ENCODE data around the gene PLCL1.

Gene PLCL1

DNA sequence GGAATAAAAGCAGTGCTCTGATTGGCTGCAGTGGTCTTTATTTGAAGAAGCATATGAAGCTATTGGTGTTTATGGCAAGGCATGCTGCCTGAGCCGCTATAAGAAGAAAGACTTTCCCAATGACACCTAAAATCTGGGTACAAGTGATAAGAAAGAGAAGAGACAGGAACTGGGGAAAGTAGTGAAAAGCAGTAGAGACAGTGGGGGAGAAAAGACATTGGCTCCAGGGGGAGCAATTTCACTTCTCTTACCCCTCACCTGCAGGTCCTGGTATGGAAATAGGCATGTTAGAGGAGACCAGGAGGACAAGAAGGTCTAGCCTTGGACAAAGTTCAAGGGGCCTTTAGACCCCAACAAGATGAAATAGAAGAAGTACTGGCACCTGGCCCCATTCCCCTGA, 47.1 kb downstream of the PLCL1 start:
- POLR2A ChIA-PET, result no interaction called here
- TF ChIP-seq ARNT (IDR thresholded peaks at IDR 0.05) (no peak), ZNF384 (IDR thresholded peaks at IDR 0.05) (no peak), FOXA1 (IDR thresholded peaks at IDR 0.05) (no peak), FOXK2 (IDR thresholded peaks at IDR 0.05) (no peak), LEF1 (IDR thresholded peaks at IDR 0.05; ENCODE audit: borderline replicate concordance) (no peak), HDGF (IDR thresholded peaks at IDR 0.05; ENCODE audit: borderline replicate concordance) (no peak), TARDBP (IDR thresholded peaks at IDR 0.05) (no peak), CTBP1 (IDR thresholded peaks at IDR 0.05; ENCODE audit: borderline replicate concordance) (no peak), L3MBTL2 (conservative IDR thresholded peaks at IDR 0.05) (no peak), ELF4 (IDR thresholded peaks at IDR 0.05) (no peak), SP1 (IDR thresholded peaks at IDR 0.05) (no peak), FOXM1 (IDR thresholded peaks at IDR 0.05; ENCODE audit: borderline replicate concordance) (no peak), SUZ12 (IDR thresholded peaks at IDR 0.05) (no peak), BHLHE40 (IDR thresholded peaks at IDR 0.05; ENCODE audit: borderline replicate concordance) (no peak), NFRKB (IDR thresholded peaks at IDR 0.05) (no peak)
- TF ChIP-seq, protein P1, sequence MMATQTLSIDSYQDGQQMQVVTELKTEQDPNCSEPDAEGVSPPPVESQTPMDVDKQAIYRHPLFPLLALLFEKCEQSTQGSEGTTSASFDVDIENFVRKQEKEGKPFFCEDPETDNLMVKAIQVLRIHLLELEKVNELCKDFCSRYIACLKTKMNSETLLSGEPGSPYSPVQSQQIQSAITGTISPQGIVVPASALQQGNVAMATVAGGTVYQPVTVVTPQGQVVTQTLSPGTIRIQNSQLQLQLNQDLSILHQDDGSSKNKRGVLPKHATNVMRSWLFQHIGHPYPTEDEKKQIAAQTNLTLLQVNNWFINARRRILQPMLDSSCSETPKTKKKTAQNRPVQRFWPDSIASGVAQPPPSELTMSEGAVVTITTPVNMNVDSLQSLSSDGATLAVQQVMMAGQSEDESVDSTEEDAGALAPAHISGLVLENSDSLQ (IDR thresholded peaks at IDR 0.05), result no peak
- no peak for DNase-seq (ENCODE audit: extremely low spot score)
- CTCF ChIA-PET, result interaction anchor here (0.6 to 1.0 kb wide), 4 partner anchors 138 to 446 kb away, joined by 3 to 4 read pairs (median 4); no protein-coding TSS in a partner anchor

DNA sequence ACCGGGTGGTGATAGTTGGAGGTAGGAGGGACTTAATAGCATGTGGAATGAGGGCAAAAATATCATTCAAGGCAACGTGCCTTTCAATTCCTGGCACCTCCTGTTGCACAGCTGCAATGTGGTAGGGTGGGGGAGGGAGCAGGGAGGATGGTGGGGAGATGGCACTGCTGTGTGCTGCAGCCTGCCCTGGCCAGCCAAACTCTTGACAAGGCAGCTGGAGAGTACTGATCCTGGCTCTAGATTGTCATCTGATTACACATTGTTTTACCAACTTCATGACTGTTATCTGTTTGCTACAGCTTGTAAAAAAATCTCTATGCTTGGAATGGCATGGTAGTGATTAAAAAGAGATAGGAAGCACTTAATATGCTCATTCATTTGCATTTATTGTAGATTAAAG, 47.7 kb downstream of the PLCL1 start:
- no peak for DNase-seq (ENCODE audit: extremely low spot score)
- TF ChIP-seq FOXK2 (IDR thresholded peaks at IDR 0.05) (no peak), FOXA1 (IDR thresholded peaks at IDR 0.05) (no peak), SP1 (IDR thresholded peaks at IDR 0.05) (no peak), L3MBTL2 (conservative IDR thresholded peaks at IDR 0.05) (no peak), HDGF (IDR thresholded peaks at IDR 0.05; ENCODE audit: borderline replicate concordance) (no peak), ZNF384 (IDR thresholded peaks at IDR 0.05) (no peak), FOXM1 (IDR thresholded peaks at IDR 0.05; ENCODE audit: borderline replicate concordance) (no peak), ARNT (IDR thresholded peaks at IDR 0.05) (no peak), SUZ12 (IDR thresholded peaks at IDR 0.05) (no peak), ELF4 (IDR thresholded peaks at IDR 0.05) (no peak), CTBP1 (IDR thresholded peaks at IDR 0.05; ENCODE audit: borderline replicate concordance) (no peak), NFRKB (IDR thresholded peaks at IDR 0.05) (no peak)
- TF ChIP-seq, protein P1 (IDR thresholded peaks at IDR 0.05), result no peak
- ChIA-PET CTCF (interaction anchor here (0.6 kb wide), 1 partner anchor 268 kb away, joined by 4 read pairs; no protein-coding TSS in a partner anchor), POLR2A (no interaction called here)

- TF ChIP-seq FOXM1 (IDR thresholded peaks at IDR 0.05; ENCODE audit: borderline replicate concordance) (no peak), HDGF (IDR thresholded peaks at IDR 0.05; ENCODE audit: borderline replicate concordance) (no peak), BHLHE40 (IDR thresholded peaks at IDR 0.05; ENCODE audit: borderline replicate concordance) (no peak), FOXK2 (IDR thresholded peaks at IDR 0.05) (no peak)
- DNase-seq (ENCODE audit: extremely low spot score), result no peak
- CTCF ChIA-PET, result interaction anchor here (1.3 kb wide), 1 partner anchor 12 kb away, joined by 4 read pairs; no protein-coding TSS in a partner anchor
- POLR2A ChIA-PET, result no interaction called here
Observed at GRCh38 chr2:197853549-197853948, 49.2 kb downstream of the PLCL1 start.

GRCh38 chr2:197857476-197858107, 53.2 kb downstream of the PLCL1 start:
- DNase-seq (ENCODE audit: extremely low spot score), result no peak
- POLR2A ChIA-PET, result no interaction called here
- CTCF ChIA-PET, result no interaction called here
- no peak for TF ChIP-seq FOXM1 (IDR thresholded peaks at IDR 0.05; ENCODE audit: borderline replicate concordance)
- TF ChIP-seq CTBP1 (IDR thresholded peaks at IDR 0.05; ENCODE audit: borderline replicate concordance), result no peak

DNA sequence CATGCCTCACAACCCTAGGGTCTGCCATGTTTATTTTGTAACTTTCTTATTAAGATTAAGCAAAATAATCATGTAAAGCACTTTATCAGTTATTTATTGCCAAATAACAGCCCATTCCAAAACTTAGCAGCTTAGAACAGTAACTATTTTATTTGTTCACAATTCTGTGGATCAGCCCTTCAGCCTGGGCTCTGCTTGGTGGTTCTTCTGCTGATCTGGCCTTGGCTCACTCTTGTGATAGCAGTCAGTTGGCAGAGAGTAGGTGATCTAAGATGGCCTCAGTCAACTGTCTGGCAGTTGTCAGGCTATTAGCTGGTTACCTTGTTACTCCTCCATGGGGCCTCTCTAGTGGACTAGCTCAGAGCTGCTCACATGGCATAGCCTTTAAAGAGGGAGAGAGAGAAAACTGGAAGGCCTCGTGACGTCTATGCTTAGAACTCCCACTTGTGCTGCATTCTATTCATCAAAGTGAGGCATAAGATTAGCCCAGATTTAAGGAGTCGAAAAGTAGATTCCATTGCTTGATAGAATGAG, 54.3 kb downstream of the PLCL1 start:
- POLR2A ChIA-PET, result no interaction called here
- CTCF ChIA-PET, result no interaction called here
- TF ChIP-seq SUZ12 (IDR thresholded peaks at IDR 0.05) (no peak), L3MBTL2 (conservative IDR thresholded peaks at IDR 0.05) (no peak), ZNF384 (IDR thresholded peaks at IDR 0.05) (no peak), FOXM1 (IDR thresholded peaks at IDR 0.05; ENCODE audit: borderline replicate concordance) (no peak), NFRKB (IDR thresholded peaks at IDR 0.05) (no peak), FOXK2 (IDR thresholded peaks at IDR 0.05) (no peak), LEF1 (IDR thresholded peaks at IDR 0.05; ENCODE audit: borderline replicate concordance) (no peak), HDGF (IDR thresholded peaks at IDR 0.05; ENCODE audit: borderline replicate concordance) (no peak), ELF4 (IDR thresholded peaks at IDR 0.05) (no peak), TARDBP (IDR thresholded peaks at IDR 0.05) (no peak), ARNT (IDR thresholded peaks at IDR 0.05) (no peak), SP1 (IDR thresholded peaks at IDR 0.05) (no peak), CTBP1 (IDR thresholded peaks at IDR 0.05; ENCODE audit: borderline replicate concordance) (no peak), FOXA1 (IDR thresholded peaks at IDR 0.05) (no peak), BHLHE40 (IDR thresholded peaks at IDR 0.05; ENCODE audit: borderline replicate concordance) (no peak)
- TF ChIP-seq, protein P1 (IDR thresholded peaks at IDR 0.05), result no peak
- DNase-seq (ENCODE audit: extremely low spot score), result no peak

DNA sequence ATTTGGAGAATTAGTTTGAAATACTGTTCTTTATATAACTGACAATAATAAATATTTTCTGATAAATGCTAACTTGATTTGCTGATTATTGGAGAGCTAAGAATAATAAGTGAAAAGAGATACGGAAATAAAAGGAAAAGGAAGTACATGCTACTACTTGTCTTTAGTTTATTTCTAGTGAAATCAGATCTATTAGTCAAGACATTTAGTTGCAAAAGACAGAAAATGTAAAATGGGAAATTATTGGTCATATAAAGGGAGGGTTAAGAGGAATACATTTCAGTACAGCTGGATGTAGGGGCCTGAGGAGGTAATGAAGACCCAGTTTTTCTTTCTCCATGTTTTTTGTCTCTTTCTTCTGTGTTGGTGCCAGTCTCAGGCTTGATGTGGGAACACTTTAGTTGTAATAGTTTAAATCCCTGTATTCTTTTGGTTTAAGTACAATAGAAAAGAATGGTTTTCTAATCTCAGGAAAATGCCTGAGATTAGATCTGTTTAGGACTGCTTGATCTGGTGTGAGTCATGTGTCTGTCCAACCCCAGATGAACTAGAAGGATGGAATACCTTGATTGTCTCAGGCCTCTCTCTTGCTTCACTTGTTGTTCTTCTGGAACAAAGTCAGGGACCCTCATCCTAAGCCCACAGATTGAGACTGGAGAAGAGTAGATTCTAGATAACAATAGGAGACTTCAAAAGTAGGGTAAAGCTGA, 58.0 kb downstream of the PLCL1 start:
- TF ChIP-seq NFRKB (IDR thresholded peaks at IDR 0.05) (no peak), TARDBP (IDR thresholded peaks at IDR 0.05) (no peak), LEF1 (IDR thresholded peaks at IDR 0.05; ENCODE audit: borderline replicate concordance) (no peak), ZNF384 (IDR thresholded peaks at IDR 0.05) (no peak), FOXA1 (IDR thresholded peaks at IDR 0.05) (no peak)
- TF ChIP-seq, protein P1 (IDR thresholded peaks at IDR 0.05), result no peak
- POLR2A ChIA-PET, result no interaction called here
- no peak for DNase-seq (ENCODE audit: extremely low spot score)
- CTCF ChIA-PET, result no interaction called here
